ENCODE results near the gene TMPRSS4.

DNA sequence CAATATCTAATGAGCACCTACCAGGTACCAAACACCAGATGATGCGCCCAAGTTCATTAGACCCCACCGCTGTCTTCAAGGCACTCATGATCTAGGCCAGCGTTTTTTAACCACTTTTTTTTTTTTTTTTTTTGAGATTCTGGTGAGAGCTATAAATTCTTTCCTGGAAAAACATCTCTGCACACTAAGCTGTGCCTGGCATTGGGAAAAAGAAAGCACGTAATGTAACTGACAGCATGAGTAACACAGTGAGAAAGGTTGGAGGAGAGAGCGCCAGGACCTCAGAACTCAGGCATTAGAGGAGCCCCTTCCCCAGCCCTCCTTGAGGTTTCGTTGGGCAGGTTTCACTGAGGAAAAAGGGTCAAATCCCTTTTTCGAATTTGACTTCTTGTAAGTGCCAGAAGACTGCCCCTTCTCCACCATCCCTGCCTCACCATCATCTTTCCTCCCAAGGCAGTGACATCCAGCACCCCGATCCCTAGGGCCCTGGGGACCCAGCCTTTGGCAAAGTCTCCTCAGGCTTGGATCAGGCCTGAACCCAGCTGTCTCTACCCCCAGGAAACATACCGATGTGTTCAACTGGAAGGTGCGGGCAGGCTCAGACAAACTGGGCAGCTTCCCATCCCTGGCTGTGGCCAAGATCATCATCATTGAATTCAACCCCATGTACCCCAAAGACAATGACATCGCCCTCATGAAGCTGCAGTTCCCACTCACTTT lies 36.0 kb downstream of the TMPRSS4 start:
- TF ChIP-seq, protein P1, sequence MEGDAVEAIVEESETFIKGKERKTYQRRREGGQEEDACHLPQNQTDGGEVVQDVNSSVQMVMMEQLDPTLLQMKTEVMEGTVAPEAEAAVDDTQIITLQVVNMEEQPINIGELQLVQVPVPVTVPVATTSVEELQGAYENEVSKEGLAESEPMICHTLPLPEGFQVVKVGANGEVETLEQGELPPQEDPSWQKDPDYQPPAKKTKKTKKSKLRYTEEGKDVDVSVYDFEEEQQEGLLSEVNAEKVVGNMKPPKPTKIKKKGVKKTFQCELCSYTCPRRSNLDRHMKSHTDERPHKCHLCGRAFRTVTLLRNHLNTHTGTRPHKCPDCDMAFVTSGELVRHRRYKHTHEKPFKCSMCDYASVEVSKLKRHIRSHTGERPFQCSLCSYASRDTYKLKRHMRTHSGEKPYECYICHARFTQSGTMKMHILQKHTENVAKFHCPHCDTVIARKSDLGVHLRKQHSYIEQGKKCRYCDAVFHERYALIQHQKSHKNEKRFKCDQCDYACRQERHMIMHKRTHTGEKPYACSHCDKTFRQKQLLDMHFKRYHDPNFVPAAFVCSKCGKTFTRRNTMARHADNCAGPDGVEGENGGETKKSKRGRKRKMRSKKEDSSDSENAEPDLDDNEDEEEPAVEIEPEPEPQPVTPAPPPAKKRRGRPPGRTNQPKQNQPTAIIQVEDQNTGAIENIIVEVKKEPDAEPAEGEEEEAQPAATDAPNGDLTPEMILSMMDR (IDR thresholded peaks at IDR 0.05): no peak
- TF ChIP-seq POLR2A (IDR thresholded peaks at IDR 0.05) (no peak), EP300 (IDR thresholded peaks at IDR 0.05) (no peak)
